Measurements from ENCODE around the gene ZNF154.

Gene ZNF154

DNA sequence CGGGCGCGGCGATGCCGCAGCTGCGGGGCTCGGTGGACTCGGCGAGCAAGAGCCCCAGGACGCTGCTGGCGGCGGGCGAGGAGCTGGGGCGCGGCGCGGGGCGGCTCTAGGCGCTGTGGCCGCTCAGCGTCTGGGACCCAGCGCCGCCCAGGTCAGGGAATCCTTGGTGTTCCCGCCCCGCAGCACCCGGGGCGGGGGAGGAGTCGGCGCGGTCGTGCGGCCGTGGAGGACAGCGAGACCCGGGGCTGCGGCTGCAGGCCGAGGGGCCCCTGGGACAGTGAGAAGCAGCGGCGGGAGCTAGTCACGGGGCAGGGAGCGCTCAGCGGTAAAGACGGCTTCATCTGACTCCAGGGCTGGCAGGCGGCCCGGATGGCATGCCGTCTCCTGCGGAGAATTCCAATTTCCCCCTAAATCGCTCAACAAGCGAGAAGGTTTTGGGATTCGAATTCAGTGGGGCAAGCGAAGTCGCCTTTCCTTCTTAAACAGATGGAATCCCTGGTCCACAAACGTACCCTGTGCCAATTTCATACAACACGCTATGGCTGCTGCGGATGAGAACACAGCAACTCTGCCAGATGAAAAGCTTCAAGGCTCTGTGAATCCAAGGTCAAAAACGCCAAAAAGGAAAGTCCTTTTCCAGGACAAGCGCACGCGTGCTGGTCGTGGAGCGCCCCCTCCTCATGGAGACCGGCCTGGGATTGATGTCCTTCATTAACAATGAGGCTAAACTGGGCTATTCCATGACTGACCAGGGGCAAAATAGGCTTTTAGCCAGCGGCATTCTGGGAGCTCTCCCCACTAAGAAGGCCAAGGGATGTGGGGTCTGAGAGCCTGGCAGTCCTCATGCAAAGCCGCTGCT lies 44.5 kb downstream of the ZNF154 start:
- Histone ChIP-seq H3K27me3 (ENCODE audit: insufficient read depth, poor library complexity, severe bottlenecking) (no peaks in the 10 kb centered on the region), H3K27ac (replicated peaks) (no peak overlapping the region), H3K4me3 (replicated peaks; ENCODE audit: insufficient read depth, low read length) (peak overlapping the region; percentile 35)
- DNase-seq (ENCODE audit: low read depth in 1 of 2, low spot score in 1 of 2) = peak in 1 of 2 experiments; percentile 23
- TF ChIP-seq SPI1 (IDR thresholded peaks at IDR 0.05; ENCODE audit: borderline replicate concordance, low read depth) (no peak), POLR2AphosphoS5 (IDR thresholded peaks at IDR 0.05; ENCODE audit: low read depth) (no peak), GABPA (IDR thresholded peaks at IDR 0.05; ENCODE audit: low read depth) (no peak)
- TF ChIP-seq, protein P1, sequence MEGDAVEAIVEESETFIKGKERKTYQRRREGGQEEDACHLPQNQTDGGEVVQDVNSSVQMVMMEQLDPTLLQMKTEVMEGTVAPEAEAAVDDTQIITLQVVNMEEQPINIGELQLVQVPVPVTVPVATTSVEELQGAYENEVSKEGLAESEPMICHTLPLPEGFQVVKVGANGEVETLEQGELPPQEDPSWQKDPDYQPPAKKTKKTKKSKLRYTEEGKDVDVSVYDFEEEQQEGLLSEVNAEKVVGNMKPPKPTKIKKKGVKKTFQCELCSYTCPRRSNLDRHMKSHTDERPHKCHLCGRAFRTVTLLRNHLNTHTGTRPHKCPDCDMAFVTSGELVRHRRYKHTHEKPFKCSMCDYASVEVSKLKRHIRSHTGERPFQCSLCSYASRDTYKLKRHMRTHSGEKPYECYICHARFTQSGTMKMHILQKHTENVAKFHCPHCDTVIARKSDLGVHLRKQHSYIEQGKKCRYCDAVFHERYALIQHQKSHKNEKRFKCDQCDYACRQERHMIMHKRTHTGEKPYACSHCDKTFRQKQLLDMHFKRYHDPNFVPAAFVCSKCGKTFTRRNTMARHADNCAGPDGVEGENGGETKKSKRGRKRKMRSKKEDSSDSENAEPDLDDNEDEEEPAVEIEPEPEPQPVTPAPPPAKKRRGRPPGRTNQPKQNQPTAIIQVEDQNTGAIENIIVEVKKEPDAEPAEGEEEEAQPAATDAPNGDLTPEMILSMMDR (IDR thresholded peaks at IDR 0.05; ENCODE audit: insufficient read depth, low read length) = no peak
- TF ChIP-seq, protein P2, sequence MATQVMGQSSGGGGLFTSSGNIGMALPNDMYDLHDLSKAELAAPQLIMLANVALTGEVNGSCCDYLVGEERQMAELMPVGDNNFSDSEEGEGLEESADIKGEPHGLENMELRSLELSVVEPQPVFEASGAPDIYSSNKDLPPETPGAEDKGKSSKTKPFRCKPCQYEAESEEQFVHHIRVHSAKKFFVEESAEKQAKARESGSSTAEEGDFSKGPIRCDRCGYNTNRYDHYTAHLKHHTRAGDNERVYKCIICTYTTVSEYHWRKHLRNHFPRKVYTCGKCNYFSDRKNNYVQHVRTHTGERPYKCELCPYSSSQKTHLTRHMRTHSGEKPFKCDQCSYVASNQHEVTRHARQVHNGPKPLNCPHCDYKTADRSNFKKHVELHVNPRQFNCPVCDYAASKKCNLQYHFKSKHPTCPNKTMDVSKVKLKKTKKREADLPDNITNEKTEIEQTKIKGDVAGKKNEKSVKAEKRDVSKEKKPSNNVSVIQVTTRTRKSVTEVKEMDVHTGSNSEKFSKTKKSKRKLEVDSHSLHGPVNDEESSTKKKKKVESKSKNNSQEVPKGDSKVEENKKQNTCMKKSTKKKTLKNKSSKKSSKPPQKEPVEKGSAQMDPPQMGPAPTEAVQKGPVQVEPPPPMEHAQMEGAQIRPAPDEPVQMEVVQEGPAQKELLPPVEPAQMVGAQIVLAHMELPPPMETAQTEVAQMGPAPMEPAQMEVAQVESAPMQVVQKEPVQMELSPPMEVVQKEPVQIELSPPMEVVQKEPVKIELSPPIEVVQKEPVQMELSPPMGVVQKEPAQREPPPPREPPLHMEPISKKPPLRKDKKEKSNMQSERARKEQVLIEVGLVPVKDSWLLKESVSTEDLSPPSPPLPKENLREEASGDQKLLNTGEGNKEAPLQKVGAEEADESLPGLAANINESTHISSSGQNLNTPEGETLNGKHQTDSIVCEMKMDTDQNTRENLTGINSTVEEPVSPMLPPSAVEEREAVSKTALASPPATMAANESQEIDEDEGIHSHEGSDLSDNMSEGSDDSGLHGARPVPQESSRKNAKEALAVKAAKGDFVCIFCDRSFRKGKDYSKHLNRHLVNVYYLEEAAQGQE (IDR thresholded peaks at IDR 0.05; ENCODE audit: insufficient replicate concordance, low read depth) = no peak

DNA sequence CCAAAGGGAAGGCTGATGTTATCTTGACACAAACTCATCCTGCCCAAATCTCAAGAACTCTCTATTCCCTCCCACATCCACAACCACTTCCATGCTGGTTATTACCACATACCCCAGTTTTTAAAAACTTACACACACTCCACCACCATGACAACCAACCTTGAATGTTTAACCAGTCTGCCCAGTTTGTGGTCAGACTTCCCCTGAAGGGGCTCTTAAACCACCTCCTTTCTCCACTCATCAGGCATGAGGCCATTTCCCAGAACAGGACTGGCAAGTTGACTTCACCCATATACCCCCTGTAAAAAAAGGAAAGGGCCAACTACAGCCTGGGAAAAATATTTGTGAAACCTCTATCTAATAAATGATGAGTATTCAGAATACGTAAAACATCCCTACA lies 52.7 kb downstream of the ZNF154 start:
- no peak for TF ChIP-seq POLR2AphosphoS5 (IDR thresholded peaks at IDR 0.05; ENCODE audit: low read depth)
- TF ChIP-seq, protein P1 (IDR thresholded peaks at IDR 0.05; ENCODE audit: insufficient read depth, low read length) = no peak
- TF ChIP-seq SPI1 (IDR thresholded peaks at IDR 0.05; ENCODE audit: borderline replicate concordance, low read depth) = no peak
- TF ChIP-seq GABPA (IDR thresholded peaks at IDR 0.05; ENCODE audit: low read depth) = no peak
- TF ChIP-seq, protein P2 (IDR thresholded peaks at IDR 0.05; ENCODE audit: insufficient replicate concordance, low read depth) = no peak
- no peak overlapping the region for H3K27ac ChIP-seq (replicated peaks)
- H3K4me3 ChIP-seq (replicated peaks; ENCODE audit: insufficient read depth, low read length) = no peak overlapping the region
- DNase-seq (ENCODE audit: low read depth in 1 of 2, low spot score in 1 of 2) = no peak
- no peaks in the 10 kb centered on the region for H3K27me3 ChIP-seq (ENCODE audit: insufficient read depth, poor library complexity, severe bottlenecking)

DNA sequence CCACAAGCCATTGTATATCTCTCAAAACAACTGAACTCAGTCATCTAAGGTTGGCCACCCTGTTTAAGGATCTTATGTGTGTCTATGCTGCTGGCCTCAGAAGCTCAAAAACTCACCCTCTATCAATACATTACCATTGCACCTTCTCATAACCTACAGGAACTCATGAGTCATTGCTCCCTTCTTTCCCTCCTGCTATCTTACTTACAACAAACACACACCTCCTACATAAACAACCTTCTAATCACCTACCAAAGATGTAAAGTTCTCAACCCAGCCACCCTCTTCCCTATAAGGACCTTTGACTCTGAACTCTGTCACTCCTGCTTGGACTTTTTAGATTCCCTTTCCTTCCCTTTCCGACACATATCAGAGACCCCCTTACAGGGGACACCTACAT lies 53.6 kb downstream of the ZNF154 start:
- no peak for TF ChIP-seq SPI1 (IDR thresholded peaks at IDR 0.05; ENCODE audit: borderline replicate concordance, low read depth)
- TF ChIP-seq, protein P1 (IDR thresholded peaks at IDR 0.05; ENCODE audit: insufficient read depth, low read length) = no peak
- TF ChIP-seq GABPA (IDR thresholded peaks at IDR 0.05; ENCODE audit: low read depth) = no peak
- TF ChIP-seq POLR2AphosphoS5 (IDR thresholded peaks at IDR 0.05; ENCODE audit: low read depth) = no peak
- TF ChIP-seq, protein P2 (IDR thresholded peaks at IDR 0.05; ENCODE audit: insufficient replicate concordance, low read depth) = no peak
- Histone ChIP-seq H3K4me3 (replicated peaks; ENCODE audit: insufficient read depth, low read length) (no peak overlapping the region), H3K27me3 (ENCODE audit: insufficient read depth, poor library complexity, severe bottlenecking) (no peaks in the 10 kb centered on the region), H3K27ac (replicated peaks) (no peak overlapping the region)
- no peak for DNase-seq (ENCODE audit: low read depth in 1 of 2, low spot score in 1 of 2)

Data from HL-60 (cell line).